HT-29 (cell line): ENCODE data around the gene GALNT13. TPM values are rescaled to one million over a fixed set of nuclear protein-coding genes. Genes with fewer than 3 reads are reported as not detected.

Experiments
- DNase-seq: peaks from one replicate; pipeline ENCODE4 v3.0.0-alpha.2; 2015; ENCODE audit warnings: low spot score
- total RNA-seq: library from RNA; depleted of rRNA; stranded (reverse); fragments of >200 nt; shearing (Covaris generic); gene quantifications from 2 replicates; pipeline ENCODE4 v1.2.3, GENCODE V29; 2014

The GALNT13 gene
- total RNA-seq, 1 experiment from 2014 or later = not detected

DNA sequence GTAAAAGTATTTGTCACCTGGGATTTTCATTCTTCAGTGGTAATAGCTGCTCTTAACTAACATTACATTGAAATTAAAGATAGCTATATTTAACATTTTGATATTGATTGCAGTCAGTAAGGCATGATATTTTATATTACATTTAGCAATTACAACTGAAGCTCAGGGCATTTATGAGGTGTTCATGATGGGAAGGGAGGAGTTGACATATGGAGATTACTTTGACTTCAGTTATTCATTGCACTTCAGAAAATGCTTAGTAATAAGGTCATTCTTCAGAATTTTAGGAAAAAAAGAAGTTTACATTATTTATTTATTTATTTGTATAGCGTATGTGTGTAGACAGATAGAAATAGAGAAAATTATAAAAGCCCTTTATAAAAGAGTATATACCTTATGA is 352.0 kb downstream of the GALNT13 start:
- DNase-seq = no peak

GRCh38 chr2:154226931-154227330 is 355.2 kb downstream of the GALNT13 start:
- no peak for DNase-seq

- DNase-seq = no peak
These were observed 357.0 kb downstream of the GALNT13 start for GRCh38 chr2:154228566-154229280.

DNA sequence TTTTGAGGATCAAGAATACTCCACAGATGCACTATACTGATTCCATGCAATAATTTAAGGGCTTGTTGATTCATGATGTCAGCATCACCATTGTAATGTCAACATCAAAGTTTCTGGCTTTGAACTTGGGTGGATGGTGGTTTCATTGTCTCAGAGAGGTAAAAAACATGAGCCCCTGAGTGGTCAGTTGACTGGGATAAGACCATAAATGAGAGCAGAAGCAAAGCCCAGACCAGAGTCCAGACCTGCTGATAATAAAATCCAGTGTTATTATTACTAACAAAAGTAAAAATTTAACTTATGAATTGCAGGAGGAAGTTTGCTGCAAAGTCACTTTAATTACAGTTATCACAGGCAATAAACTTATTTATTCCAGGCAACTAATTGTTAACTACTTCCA is 358.2 kb downstream of the GALNT13 start:
- DNase-seq = no peak

DNA sequence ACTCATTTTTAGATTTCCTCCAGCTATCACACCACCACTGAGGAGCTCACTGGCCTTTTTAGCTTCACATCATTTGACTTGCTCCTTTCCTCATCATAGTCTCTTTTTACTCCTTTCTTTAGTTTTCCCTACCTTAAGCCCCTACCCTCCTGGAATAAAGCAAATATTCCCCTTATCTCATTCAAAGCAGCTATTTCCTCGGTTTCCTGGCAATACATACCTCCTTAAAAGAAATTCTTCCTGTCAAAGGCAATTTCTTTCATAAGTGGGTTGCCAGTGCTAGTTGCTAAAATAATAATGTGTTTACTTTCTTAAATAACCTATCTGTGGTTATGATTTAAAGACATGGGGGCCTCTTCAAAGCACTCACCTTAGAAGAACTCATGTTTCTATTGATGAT is 359.3 kb downstream of the GALNT13 start:
- no peak for DNase-seq

DNA sequence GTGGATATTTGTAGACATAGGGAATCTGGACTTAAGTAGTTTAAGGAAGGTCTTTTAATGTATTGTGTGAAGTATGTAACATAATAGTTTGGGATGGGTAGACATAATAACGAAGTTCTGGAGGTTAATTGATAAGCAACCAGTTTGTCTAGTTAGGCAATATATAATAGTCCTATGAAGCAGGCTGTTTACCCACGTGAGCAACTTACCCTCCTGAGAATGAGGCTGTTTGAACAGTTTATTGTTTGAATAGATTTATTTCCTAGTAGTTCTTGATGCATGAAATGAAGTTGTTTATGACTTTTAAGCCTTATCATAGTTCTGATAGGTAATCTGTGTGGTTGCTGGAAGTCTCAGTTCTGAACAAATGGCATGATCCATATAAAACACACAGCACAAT is 361.5 kb downstream of the GALNT13 start:
- no peak for DNase-seq

GRCh38 chr2:154238252-154238651 is 366.5 kb downstream of the GALNT13 start:
- DNase-seq = no peak

DNA sequence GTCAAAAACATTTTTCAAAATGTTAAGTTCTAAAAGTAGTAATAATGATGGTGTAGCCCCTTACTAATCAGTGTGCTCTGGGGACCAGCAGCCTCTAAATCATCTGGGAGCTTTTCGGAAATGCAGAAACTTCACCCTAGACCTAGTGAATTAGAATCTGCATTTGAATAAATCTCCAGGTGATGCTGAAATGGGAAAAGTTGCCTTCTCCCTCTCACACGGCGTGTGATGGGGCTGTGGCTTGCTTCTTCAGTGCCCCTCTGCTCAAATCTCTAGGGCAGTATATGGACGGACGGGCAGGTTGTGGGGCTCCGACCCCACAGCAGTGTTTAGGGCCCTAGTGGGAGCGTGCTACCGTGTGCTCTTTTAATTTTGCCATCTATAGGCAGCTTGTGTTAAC is 368.6 kb downstream of the GALNT13 start:
- DNase-seq = no peak

- no peak for DNase-seq
These were observed 369.2 kb downstream of the GALNT13 start for GRCh38 chr2:154240921-154241379.

GRCh38 chr2:154242687-154243086 is 371.0 kb downstream of the GALNT13 start:
- DNase-seq = no peak

DNA sequence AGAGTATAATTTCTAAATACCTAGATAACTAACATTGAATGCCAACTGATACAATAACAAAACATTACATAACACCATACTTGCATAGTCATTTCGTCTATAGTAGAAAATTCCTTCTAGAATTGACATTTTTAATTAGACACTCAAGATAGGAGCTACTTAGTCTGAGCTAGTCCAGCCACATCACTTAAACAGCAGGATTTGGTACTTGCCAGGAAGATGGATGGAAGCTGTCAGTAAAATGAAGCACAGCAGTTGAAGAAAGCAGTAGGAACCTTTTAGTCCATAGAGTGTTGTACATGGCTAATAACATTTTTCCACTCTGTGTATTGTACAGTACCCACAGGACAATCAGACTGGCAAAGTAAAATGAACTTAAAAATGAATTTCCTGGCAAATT is 372.0 kb downstream of the GALNT13 start:
- no peak for DNase-seq

DNA sequence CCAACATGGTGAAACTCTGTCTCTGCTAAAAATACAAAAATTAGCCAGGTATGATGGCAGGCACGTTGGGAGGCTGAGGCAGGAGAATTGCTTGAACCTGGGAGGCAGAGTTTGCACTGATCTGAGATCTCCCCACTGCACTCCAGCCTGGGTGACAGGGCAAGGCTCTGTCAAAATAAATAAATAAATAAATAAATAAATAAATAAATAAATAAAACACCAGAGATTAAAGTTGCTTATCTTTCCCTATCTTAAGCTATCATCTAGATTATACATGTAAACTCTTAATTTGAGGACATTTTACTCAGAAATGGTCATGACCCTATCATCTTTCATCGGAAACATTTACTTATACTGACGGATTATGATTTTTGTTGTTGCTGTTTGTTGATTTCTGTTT is 373.2 kb downstream of the GALNT13 start:
- DNase-seq = no peak

GRCh38 chr2:154247503-154247902 is 375.8 kb downstream of the GALNT13 start:
- DNase-seq = no peak

DNA sequence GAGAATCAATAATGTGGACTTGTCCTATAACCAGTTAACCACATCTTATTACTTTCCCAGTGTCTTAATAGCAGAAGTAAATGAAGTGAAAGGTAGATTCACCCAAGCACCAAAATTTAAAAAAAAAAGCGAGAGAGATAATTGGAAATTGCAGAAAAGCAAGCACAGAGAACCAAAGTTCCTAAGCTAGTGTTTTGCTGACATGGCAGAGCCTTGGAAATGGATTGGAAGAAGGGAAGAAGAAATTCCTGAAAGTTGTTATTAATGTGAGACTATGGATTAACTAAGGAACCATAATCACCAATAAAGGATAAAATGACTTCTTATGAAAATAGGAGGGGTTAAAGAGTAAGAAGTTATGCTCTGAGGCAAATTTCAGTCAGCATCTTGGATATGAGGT is 384.4 kb downstream of the GALNT13 start:
- no peak for DNase-seq

DNA sequence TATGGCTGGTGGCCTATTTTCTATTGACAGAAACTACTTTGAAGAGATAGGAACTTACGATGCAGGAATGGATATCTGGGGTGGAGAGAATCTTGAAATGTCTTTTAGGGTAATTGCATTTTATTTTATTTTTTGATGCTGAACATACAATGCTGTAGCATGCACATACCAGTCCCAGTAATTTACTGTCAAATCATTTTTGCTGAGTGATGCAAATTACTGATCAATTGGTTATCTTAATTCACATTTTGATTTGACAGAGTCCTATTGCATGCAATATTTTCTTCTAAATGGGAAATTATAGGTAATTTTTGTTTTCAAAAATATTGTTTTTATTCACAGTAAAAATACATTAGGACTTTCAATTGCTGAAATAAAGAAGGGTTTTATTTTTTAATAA is 387.3 kb downstream of the GALNT13 start:
- DNase-seq = no peak

DNA sequence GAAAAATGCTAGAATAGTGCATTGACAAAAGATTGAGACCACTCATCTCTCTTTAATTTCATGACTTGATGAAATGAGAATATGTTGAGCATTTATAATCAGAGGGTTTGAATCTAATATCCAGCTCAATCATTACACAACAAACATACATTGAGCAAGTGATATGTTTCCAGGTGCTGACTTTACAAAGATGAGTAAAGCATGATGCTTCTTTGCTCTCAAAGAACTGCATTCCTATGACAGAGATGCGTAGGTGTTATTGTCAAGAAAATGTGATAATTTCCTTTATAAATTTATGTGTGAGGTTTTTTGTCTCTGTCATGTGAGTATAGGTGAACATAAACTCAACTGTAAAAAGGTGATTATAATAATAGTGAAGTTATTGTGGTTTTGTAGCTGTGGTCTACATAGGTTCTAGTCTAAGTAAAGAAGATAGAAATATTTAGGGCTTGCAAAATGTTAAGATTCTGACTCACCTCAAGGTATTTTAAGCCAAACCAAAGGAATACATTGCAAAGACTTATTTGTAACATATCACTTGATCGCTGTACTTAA is 389.8 kb downstream of the GALNT13 start:
- DNase-seq = no peak

DNA sequence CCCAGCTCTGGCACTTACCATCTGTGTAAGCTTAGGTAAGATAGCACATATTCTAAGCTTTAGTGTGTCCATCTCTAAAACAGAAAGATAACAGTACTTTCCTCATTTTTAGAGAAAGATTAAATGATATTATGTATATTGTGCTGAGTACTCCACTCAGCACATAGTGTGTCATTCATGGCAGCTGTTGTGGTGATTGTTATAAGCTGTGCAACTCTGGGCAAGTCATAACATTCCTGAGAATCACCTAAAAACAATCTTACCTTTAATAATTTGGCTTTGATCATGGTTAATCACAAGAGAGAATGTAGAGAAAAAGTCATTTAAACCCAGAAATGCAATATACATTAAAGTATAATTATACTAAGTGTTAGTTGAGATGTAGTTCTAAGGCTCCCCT is 391.5 kb downstream of the GALNT13 start:
- DNase-seq = no peak

- peak; percentile 44 for DNase-seq
These were observed 392.3 kb downstream of the GALNT13 start for GRCh38 chr2:154264024-154264423.

DNA sequence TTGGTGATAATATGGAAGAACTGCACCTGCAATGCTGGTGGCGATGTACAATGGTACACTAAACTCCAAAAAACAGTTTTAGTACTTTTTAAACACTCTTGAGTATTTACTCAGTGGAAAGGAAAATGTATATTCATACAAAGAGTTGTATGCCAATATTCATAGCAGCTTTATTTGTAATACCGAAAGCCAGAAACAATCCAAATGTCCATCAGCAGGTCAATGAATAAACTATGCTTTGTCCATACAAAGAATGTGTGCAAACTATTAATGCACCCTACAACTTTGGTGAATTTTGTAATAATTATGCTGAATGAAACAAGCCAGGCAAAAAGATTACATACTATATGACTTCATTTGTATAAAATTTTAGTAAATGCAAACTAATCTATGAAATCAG is 396.3 kb downstream of the GALNT13 start:
- DNase-seq = no peak

GRCh38 chr2:154280543-154280942 is 408.8 kb downstream of the GALNT13 start:
- no peak for DNase-seq

DNA sequence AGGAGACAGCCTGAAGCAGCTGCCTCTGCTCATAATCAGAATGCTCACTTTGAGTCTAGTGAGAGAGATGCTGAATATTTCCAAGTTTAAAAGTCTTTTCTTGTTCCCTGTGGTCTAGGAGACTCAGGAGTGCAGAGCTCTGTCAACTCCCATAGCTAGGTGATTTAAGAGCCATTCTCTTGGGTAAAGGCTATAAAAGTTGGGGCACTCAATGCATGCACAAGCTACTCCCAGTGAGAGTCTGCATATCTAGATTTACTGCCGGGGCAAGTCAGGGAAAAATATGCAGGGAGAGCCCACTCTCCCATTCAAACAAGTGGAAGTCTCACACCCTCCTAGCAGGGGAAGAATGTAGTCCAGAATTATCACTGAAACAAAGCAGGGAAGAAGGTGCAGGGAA is 418.1 kb downstream of the GALNT13 start:
- DNase-seq = no peak

GRCh38 chr2:154291511-154291910 is 419.8 kb downstream of the GALNT13 start:
- no peak for DNase-seq

GRCh38 chr2:154291927-154292326 is 420.2 kb downstream of the GALNT13 start:
- no peak for DNase-seq

DNA sequence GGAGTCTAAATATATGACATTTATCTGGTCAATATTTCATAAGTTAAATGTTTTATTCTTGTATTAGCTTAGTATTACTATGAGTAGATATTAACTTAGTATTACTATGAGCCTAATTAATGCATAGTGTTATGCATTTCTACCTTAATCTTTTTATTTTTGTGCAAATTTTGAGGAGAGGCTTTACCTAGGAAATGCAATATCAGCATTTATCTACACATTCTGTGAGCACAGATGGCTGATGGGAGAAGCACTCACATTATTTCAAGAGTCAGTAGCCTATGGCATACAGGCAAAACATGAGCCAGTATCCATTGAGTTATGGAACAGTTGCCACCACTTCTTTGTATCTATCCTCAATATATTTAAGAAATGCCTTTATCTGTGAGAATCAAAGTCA is 422.1 kb downstream of the GALNT13 start:
- no peak for DNase-seq
